Activated T-cell treated with anti-CD3 and anti-CD28 coated beads, Interleukin-2, amount 50 U/mL, for 48 hours (primary cell): ENCODE measurements around the gene MSI2.

Experiments
- DNase-seq, 2 experiments: peaks; one replicate each; pipeline ENCODE4 v3.0.0-alpha.2; 2020

MSI2 gene

DNA sequence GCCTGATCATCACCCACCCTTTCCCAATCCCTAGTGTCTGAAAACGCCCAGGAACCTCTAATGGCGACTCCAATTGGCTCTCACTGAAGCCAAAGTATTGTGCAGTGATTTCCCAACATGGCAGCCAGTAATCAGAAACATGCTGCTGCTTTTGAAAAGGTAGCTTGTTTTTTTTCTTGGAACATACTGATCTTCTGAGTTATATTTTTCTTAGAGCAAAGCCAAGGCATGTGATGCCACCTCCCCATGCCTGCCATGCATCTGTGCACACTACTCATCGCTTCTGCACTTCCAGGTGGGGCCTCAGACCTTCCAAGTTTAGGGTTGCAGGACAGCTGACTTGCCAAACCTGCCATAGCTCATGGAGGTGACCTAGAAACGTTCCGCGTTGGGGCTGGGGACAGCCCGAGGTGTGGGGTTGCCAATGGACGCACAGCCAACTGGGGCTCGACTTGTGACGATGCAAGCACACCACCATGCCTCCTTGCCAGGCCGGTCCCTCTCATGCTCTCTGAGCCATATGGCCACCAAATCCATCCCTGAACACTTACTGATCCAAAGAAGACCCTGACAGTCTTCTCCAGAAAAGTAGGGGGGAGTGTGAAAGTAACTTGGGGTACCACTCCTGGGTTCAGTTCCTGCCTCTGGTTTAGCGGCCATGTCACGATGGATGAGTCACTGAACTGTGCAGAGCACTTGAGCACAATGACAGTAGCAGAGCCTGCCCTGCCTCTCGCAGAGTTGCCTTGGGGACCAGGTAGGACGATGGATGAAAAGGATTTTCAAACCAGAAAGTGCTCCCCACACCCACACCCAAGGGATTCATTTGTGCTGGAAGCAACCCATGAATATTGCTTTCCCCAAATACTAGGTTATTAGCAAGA lies 333.1 kb downstream of the MSI2 start:
- DNase-seq, result no peak

DNA sequence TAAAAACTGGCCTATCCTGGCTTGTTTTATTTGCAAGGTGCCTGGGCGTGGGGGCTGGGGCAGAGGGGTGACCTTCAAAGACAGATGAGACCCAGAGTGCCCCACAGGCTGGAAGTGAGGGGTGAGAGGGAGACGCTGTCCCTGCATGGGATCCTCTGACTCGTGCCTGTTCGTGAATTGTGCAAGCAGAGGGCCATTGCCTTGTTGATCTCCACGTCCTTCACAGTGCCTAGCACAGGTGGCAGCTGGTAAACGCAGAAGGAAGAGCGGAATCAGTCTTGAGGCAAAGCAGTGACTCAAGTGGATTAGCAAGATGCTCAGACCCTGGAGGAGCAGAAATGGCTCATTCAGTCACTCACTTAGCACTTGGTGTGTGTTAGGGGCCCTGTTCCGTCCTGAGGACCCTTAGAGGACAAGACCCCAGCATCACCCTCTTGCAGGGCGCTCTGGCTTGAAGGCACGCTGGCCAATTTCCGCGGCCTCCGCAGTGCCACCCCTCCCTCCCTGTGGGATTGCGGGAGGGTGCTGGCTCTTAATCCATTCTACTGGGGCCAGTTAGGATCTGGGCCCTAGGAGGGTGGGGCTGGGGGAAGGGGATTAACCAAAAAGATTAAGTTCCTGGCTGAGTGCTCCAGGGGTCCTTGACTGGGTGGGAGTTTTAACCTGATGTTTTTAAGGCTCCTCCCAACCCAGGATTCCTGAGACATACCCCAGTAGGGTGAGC lies 337.6 kb downstream of the MSI2 start:
- DNase-seq, result no peak

DNA sequence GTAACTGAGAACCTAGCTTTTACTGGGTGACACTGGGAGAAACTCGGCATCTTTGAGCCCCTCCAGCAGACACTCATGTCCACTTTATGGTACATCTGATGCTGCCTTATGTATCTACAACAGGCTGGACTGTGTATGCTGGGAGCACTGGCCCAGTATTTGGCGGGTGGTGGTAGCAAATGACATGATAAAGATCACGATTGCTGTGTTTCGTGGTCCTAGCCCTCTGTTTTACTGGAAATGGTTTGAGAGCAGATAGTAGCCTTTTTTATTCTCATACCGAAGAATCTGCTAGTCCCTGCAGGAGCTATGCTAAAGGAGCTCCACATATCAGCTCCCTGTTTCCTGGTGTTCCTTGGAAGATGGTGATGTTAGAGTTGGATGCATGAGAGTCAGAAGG lies 338.4 kb downstream of the MSI2 start:
- no peak for DNase-seq

DNA sequence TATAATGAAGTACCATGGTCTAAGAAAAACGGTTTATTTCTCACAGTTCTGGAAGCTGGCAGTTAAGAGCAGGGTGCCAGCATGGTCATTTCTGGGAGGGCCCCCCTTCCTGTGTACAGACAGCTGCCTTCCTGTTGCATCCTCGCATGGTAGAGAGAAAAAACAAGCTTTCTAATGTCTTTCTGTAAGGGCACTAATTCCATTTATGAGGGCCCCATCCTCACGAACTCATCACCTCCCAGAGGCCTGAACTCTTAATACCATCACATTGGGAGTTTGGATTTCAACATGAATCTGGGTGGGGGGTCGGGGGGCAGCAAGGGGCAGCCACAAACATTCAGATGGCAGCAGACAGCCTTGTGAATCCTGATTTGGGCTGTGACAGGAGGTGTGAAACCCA lies 339.1 kb downstream of the MSI2 start:
- no peak for DNase-seq

DNA sequence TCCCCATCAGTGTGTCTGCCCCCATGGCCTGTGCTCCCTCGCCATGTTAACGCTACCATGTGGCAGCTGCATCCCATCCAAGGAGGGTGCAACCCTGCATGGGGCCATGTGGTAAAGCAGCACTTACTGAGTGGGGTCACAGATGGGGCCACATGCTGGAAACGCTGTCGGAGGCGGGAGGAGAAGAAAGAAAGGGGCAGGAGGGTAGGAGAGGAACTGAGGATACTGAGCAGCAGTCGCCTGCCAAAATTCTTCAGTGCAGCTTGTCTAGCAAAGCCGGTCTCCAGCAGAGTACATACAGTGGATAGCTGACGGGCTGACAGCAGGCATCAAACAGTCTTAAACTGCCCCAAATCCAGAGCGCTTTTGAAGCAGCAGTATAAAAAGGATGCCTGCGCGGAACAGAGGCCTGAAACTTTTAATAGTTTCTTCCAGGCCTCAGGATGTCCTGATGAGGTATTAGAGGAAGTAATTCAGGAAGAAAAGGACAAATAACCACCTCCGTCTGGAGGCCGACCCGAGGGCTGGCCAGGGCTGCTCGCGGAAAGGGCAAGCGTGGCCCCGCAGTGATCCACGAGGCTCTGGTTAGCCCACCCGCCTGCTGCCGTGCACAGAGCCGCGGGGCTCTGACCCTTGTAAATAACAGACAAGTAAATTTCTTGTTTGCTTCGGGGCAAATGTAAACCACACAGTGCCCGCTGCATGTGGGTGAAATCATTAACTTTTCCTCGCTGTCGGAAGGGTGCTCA lies 339.8 kb downstream of the MSI2 start:
- no peak for DNase-seq

DNA sequence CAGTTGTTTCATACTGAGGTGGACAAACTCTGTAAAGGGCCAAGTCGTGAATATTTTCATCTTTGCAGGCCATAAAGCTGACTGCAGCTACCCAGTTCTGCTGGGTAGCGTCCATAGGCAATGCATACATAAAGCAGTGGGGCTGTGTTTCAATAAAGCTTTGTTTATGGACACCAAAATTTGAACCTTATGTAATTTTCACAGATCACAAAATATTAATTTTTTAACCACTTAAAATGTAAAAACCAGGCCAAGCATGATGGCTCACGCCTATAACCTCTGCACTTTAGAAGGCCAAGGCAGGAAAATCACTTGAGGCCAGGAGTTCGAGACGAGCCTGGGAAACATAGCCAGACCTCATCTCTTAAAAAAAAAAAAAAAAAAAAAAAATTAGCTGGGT lies 340.8 kb downstream of the MSI2 start:
- DNase-seq, result no peak

DNA sequence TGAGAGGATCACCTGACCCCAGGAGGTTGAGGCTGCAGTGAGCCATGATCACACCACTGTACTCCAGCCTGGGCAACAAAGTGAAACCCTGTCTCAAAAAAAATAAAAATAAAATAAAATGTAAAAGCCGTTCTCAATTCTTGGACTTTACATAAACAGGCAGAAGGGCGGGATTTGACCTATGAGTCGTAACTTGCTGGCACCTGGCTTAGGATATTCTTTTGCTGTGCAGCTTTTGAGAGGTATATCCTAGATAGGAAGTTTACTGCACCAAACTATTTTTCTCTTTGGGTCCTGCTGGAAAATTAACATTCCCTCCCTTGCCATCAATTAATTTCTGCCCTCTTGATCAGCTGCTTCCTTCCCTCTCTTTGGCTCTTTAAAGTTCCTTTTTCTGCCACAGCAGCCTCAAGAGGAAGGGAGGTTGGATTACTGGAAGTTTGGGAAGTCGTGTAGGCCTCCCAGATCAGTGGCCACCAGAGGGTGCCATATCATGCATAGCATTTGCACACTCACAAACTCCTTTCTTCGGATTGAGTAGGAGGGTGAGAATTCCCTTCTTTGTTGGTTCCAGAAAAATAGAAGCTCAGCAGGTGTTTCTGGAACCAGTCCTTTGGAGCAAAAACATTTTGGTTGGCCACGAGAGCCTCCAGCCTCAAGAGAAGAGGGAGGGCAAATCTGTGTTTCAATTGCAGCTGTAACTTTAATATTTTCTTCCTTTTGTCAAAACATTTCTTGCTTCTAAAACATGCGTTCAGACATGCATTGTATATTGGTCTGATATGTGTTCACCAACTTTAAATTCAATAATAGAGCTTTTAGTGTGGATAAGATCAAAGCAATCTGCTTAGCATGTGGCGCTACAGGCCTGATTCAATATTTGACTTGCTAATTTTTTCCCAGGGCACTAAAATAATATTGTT lies 341.5 kb downstream of the MSI2 start:
- peak; percentile 51 to 56 for DNase-seq

DNA sequence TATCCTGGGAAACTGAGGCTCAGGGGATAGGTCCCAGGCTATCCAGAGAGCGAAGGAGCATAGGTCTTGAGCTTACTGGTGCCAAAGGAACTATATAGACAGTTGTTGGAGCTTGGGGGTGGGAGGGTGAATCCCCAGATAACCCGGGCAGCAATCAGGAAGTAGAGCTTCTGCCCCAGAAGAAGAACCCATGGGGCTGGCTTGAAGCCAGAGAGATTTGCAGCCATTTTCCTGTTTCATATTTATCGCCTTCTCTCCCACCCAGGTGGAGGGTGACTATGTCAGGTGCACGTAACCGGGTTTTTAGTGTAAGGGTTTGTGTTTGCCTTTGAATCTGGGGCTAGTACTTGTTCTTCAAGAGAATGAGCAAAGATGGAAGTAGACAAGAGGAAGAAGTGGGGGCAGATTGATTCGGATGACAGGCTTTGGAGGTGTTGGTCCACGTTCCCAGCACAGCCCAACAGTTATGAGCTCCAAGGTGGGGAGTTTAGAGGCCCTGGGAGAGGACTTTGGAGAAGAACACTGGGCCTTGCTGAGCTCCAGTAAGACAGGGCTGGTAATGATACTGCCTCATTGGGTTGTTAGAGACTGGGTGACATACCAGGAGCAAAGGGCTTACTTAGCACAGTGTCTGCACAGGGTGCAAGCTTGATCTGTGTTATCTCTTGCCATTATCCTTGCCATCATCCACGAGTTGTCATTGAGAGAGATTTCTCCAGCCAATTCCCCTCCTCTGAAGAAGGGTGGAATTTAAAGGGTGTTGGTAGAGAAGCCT lies 343.1 kb downstream of the MSI2 start:
- peak in 1 of 2 experiments; percentile 30 for DNase-seq

DNA sequence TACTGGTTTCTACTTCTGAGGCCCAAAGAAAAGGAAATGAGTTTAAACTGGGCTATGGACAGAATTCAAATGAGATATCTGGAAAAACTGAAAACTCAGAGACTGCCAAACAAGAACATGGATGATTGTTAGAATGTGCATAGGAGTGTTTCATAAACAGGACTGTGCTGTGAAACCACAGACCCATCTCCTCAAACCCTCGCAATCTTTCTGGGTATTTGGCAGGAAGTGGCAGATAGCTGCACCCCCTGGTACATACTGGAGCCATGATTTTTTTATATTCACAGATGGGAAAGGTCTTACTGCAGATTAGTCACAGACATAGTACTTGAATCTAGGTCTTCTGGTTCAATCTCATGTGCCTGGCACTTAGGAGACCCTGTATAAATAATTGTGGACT lies 343.8 kb downstream of the MSI2 start:
- DNase-seq, result peak in 1 of 2 experiments; percentile 27

DNA sequence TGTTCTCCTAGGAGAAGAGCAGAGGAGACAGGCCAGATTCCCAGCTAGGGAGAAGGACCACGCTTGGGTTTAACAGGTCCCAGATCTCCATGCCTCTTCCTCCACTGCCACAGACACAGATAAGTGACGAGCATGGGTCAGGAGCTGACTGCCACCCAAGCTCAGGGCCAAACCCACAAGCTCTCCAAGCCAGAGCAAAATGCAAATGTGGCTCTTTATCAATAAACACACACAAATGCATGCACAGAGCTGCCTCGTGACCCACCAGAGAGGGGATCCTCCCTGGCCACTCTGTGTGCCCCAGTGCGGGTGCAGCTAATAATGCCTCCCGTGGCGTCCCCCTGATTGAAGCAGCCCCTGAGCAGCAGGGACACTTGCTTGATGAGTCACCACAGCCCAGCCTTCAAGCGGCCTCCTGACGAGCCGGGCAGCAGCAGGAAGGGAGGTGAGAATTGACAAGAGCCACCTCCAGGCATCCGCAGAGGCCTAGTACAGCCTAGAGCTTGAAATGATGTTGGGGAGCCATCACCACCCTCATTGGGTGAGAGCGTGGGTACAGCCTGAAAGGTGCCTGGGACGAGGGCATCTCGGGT lies 344.9 kb downstream of the MSI2 start:
- DNase-seq, result peak; percentile 42 to 50

DNA sequence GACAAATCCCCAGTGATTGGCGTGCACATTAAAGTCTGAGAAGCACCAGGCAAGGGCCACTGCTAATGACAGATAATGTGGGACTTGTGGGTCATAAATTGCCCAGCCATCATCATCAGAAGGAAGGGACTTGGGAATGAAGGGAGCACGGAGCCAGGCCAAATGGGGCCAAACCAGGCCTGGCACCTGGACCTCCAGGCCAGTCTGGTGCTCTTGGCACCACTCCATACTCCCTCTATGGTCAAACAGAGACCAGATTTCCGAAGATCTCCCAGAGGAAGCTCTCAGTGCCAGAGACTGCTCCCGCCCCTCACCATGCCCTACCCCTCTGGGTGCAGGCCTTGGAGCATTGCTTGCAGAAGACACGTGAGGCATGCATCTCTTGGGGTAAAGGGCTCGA lies 346.6 kb downstream of the MSI2 start:
- DNase-seq, result no peak

DNA sequence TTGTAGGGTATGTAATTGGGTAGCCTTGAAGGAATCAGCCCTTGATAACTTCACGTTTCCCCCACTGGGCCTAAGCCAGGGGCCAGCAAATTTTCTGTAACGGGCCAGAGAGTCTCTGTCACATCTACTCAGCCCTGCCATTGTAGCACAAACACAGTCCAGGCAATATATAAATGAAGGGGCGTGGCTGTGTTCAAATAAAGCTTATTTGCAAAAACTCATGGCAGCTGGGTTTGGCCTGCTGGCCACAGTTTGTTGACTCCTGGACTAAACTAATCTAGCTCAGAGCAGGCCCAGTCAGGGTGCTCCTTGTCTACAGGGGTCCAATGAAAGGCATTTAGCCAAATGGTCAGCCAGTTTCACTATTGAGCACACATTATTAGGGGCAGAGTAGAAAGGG lies 347.2 kb downstream of the MSI2 start:
- no peak for DNase-seq

DNA sequence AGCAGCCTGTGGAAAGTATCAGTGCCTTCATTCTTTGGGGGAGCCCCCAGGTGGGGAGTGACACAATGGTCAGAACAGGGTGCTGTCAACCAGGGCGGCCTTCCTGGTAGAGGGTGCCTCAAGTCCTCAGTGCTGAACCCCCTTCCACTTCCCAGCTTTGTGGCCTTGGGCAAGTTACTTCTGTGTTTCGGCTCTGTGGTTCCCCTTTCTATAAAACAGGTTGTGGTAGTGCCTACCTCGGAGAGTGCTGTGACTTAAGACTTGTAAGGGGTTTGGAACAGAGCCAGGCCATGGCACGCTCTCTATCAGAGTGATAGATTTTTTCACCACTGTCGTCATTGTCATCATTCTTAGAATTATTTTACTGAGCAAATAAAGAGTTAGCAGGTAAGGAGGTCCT lies 347.7 kb downstream of the MSI2 start:
- peak; percentile 69 to 74 for DNase-seq

DNA sequence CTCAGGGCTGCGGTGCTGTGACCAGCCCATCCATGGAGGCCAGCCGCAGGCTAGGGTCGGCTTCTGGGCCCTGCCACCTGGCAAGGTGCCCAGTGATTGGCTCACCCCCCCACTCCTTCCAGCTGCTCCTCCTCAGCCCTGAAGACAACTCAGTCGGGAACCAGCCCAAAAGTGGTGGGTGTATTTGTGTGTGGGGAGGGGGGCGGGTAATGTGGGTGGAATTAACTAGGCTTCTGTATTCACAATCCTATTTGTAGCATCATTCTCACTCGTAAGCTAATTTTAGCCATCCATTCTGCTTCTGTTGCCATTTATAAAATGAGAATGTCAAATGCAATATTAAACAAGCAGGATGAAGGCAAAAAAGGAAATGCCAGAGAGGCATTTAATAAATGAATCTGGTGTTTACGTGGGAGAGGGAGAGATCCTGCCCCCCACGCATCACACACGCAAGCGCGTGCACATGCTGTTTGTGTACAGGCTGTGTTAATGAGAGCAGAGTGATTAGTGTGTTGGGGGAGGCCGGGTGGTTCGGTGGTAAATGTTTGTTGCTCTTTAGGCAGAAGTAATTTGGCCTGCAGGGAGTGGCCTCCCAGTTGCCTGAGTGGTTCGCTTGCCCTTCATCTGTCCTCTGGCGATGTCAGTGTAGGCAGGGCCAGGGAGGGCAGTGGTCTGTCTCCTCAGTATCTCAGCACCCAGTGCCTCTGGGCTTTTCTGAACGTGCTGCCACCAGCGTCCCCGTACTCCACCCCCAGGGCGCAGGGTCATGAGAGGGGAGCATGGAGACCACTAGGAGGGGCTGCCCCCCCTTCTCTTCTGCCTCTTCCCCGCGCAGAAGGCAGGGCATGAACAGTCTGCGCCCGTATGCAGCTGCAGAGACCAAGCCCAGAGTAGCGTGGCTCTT lies 348.7 kb downstream of the MSI2 start:
- peak; percentile 53 to 57 for DNase-seq

DNA sequence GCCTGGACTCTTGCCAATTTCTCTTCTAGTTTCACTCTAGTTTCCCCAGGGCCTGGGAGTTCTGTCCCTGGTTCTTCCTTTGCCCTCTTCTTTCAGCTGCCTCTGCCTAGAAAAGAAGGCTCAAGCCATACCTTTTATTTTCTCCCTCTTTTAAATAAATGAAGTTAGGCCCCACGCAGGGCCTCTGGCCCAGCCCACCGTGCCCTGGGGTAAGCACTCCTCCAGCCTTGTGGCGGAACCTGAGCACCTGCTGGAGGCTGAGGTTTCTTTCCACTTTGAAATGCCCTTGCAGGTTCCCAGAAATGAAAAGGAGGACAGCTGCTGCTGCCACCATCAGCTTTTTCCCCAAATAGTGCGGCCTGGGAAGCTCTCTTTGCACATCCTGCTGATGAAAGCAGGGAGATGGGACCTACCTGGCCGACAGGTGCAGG lies 349.4 kb downstream of the MSI2 start:
- no peak for DNase-seq

DNA sequence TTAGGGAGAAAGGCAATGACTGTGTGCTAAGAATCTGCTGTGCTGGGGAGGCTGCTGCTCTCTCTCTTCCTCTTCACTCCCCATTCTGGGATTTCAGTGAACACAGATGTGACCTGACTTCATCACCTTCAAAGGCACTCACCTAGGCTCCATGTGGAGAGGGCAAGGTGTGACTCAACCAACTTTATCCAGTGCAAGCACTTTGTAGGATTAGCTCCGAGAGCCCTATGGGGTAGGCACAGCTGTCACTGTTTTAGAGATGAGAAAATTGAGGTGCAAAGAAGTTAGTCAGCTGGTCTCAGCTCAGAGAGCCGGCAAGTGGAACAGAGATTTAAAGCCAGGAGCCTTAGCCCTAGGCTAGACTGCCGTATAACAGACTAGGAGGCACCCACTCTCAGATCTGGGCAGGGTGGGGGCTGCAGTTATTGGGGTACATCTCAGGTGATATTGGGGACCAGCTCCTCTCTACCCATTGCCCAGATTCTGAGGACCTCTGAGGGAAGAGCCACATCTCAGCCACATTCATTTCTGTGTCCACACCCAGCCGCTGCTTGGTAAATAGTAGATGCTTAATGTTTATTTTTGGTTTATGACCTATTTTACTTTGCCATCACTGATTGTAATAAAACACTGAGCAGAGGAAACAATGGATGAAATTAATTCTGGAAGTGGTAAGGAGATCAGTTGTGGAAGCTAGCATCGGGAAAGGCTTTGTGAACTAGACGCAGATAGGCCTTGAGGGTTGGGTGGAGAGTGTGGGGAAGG lies 350.0 kb downstream of the MSI2 start:
- no peak for DNase-seq

DNA sequence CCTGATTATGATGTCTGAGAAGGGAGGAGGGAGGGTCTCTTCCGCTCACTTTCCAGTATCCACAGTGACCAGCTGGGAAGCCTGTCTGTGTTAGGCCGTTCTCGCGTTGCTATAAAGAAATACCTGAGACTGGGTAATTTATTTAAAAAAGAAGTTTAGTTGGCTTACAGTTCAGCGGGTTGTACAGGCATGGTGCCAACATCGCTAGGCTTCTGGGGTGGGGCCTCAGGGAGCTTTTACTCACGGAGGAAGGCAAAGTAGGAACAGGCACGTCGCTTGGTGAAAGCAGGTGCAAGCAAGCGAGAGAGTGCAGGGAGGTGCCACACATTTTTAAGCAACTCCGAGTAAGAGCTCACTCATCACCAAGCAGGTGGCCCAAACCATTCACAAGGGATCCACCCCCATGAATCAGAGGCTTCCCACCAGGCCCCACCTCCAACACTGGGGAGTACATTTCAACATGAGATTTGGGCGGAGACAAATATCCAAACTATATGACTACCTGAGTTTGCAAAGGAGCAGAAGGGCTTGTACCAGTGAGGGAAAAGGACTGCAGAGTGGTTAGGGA lies 351.3 kb downstream of the MSI2 start:
- DNase-seq, result peak in 1 of 2 experiments; percentile 53

DNA sequence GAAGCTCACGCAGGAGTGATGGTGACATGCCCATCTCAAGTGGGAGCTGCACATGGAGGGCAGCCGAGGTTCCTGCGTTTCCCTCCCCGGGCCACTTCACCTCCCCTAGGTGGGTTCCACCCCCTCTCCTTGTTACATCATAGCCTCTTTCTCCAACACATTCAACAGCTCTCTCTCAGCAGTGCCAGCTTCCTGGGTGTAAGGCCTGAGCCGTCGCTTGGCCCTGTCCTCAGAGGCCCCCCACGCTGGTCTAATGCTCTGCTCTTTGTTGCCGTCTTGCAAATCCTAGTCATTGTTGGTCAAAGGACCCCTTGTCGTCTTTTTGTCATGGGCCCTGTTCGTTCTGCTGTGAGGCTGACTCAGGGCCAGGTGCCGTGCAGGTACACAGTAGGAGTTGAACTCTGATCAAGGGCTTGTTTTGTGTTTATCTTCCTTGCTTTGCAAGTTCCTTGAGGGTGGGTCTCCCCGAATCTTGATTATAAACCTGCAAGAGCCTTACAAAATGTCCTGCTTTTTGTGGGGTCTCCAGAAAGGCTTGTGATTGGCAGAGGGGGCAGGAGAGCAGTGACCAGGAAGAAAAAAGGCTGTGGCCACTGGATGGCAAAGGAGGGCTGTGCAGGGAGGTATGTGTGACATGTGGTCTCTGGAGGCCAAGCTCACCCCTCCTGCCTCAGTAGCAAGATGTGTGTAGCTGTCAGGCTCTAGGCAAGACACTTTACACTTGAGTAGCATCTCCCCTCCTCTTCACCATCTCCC lies 352.2 kb downstream of the MSI2 start:
- no peak for DNase-seq
